ENCODE data around the gene BCAR1.

BCAR1 gene

GRCh38 chr16:75243667-75244224 is 7.7 kb downstream of the BCAR1 start:
- TF ChIP-seq GATA2 (IDR thresholded peaks at IDR 0.05; ENCODE audit: low read depth, low read length) (no peak), GATA3 (IDR thresholded peaks at IDR 0.05; ENCODE audit: low read depth, low read length) (no peak)

- TF ChIP-seq GATA3 (IDR thresholded peaks at IDR 0.05; ENCODE audit: low read depth, low read length) (no peak), GATA2 (IDR thresholded peaks at IDR 0.05; ENCODE audit: low read depth, low read length) (no peak)
Measured at GRCh38 chr16:75241955-75242354, 9.5 kb downstream of the BCAR1 start.

GRCh38 chr16:75241412-75241811 is 10.0 kb downstream of the BCAR1 start:
- no peak for TF ChIP-seq GATA3 (IDR thresholded peaks at IDR 0.05; ENCODE audit: low read depth, low read length)
- no peak for TF ChIP-seq GATA2 (IDR thresholded peaks at IDR 0.05; ENCODE audit: low read depth, low read length)

GRCh38 chr16:75239542-75240122 is 11.8 kb downstream of the BCAR1 start:
- TF ChIP-seq GATA3 (IDR thresholded peaks at IDR 0.05; ENCODE audit: low read depth, low read length): no peak
- TF ChIP-seq GATA2 (IDR thresholded peaks at IDR 0.05; ENCODE audit: low read depth, low read length): no peak

GRCh38 chr16:75238853-75239541 is 12.4 kb downstream of the BCAR1 start:
- no peak for TF ChIP-seq GATA2 (IDR thresholded peaks at IDR 0.05; ENCODE audit: low read depth, low read length)
- no peak for TF ChIP-seq GATA3 (IDR thresholded peaks at IDR 0.05; ENCODE audit: low read depth, low read length)

GRCh38 chr16:75238132-75238852 is 13.1 kb downstream of the BCAR1 start:
- TF ChIP-seq GATA2 (IDR thresholded peaks at IDR 0.05; ENCODE audit: low read depth, low read length) (no peak), GATA3 (IDR thresholded peaks at IDR 0.05; ENCODE audit: low read depth, low read length) (no peak)

GRCh38 chr16:75237398-75238131 is 13.9 kb downstream of the BCAR1 start:
- no peak for TF ChIP-seq GATA3 (IDR thresholded peaks at IDR 0.05; ENCODE audit: low read depth, low read length)
- no peak for TF ChIP-seq GATA2 (IDR thresholded peaks at IDR 0.05; ENCODE audit: low read depth, low read length)

GRCh38 chr16:75236736-75237397 is 14.6 kb downstream of the BCAR1 start:
- no peak for TF ChIP-seq GATA2 (IDR thresholded peaks at IDR 0.05; ENCODE audit: low read depth, low read length)
- TF ChIP-seq GATA3 (IDR thresholded peaks at IDR 0.05; ENCODE audit: low read depth, low read length): no peak

- TF ChIP-seq GATA2 (IDR thresholded peaks at IDR 0.05; ENCODE audit: low read depth, low read length) (no peak), GATA3 (IDR thresholded peaks at IDR 0.05; ENCODE audit: low read depth, low read length) (no peak)
Measured at GRCh38 chr16:75236232-75236631, 15.2 kb downstream of the BCAR1 start.

GRCh38 chr16:75235721-75236193 is 15.7 kb downstream of the BCAR1 start:
- TF ChIP-seq GATA2 (IDR thresholded peaks at IDR 0.05; ENCODE audit: low read depth, low read length) (no peak), GATA3 (IDR thresholded peaks at IDR 0.05; ENCODE audit: low read depth, low read length) (no peak)

GRCh38 chr16:75234856-75235696 is 16.3 kb downstream of the BCAR1 start:
- TF ChIP-seq GATA2 (IDR thresholded peaks at IDR 0.05; ENCODE audit: low read depth, low read length): no peak
- TF ChIP-seq GATA3 (IDR thresholded peaks at IDR 0.05; ENCODE audit: low read depth, low read length): no peak

- TF ChIP-seq GATA3 (IDR thresholded peaks at IDR 0.05; ENCODE audit: low read depth, low read length): no peak
- TF ChIP-seq GATA2 (IDR thresholded peaks at IDR 0.05; ENCODE audit: low read depth, low read length): no peak
Measured at GRCh38 chr16:75233611-75233938, 17.8 kb downstream of the BCAR1 start.

- TF ChIP-seq GATA2 (IDR thresholded peaks at IDR 0.05; ENCODE audit: low read depth, low read length): no peak
- no peak for TF ChIP-seq GATA3 (IDR thresholded peaks at IDR 0.05; ENCODE audit: low read depth, low read length)
Measured at GRCh38 chr16:75231570-75231969, 19.9 kb downstream of the BCAR1 start.
